ENCODE data around the gene ZBTB17.
"Not testable (repeated sequence)": the region's sequence is repeated elsewhere in the genome, so short reads cannot be mapped to it uniquely, and the experiment has no call there.

ZBTB17 gene

GRCh38 chr1:15896841-15897610 lies 78.9 kb downstream of the ZBTB17 start:
- not testable (repeated sequence) for DNase-seq (ENCODE audit: low read depth)

DNA sequence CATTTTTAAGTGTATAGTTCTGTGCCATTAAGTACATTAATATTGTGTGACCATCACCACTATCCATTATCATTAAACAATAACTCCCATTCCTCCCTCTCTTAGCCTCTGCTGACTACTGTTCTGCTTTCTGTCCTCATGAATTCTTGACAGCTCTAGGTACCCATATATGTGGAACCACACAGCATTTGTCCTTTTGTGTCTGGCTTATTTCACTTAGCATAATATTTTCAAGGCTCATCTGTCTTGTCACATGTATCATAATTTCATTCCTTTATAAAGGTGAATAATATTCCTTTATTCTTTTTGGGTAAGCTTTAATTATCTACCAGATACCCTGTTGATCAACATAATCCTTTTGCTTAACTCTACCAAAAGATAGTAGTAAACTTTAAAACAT lies 80.7 kb downstream of the ZBTB17 start:
- no peak for DNase-seq (ENCODE audit: low read depth)

DNA sequence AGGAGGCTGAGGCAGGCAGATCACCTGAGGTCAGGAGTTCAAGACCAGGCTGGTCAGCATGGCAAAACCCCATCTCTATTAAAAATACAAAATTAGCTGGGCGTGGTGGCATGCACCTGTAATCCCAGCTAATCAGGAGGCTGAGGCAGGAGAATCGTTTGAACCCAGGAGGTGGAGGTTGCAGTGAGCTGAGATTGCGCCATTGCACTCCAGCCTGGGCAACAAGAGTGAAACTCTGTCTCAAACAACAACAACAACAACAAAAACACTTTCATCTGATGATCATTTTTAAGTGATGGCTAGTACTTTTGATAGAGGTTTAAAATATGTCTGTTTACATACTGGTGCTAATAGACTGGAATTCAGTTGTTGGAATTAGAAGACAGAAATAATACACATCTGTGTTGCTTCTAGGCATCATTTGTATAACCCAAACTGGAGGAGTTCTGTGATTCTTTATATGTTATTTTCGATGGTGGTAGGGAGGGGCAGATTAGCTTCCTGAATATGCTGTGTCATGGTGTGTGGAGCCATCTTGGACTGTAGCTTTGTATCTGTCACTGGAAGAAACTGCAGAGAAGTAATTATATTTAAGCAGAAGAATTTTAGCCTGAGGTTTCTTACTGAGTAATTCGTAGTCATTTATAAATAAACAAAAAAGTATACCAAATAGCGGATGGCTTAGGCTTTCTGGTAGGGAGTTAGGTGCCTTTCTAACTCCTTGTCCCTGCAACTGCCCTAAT lies 82.9 kb downstream of the ZBTB17 start:
- DNase-seq (ENCODE audit: low read depth): not testable (repeated sequence)

Measured in stimulated activated CD4-positive, alpha-beta T cell treated with anti-CD3 and anti-CD28 coated beads, Interleukin-2, amount 100 ng/mL, for 4 hours (primary cell).